ENCODE data around the gene CYP27A1. TPM values are rescaled to one million over a fixed set of nuclear protein-coding genes. Genes with fewer than 3 reads are reported as not detected.

The CYP27A1 gene
- total RNA-seq, 1 donor: 25.0 TPM

GRCh38 chr2:218748741-218749441 is 33.1 kb upstream of the CYP27A1 start:
- Histone ChIP-seq H3K79me2 (ENCODE audit: insufficient read depth, low read length) (no peaks in the 10 kb centered on the region), H3K4me3 (ENCODE audit: insufficient read depth, low read length) (no peak overlapping the region), H3K36me3 (ENCODE audit: insufficient read depth, low read length) (peaks cover 75% of the 10 kb centered on the region)

GRCh38 chr2:218754201-218754600 is 27.7 kb upstream of the CYP27A1 start:
- H3K36me3 ChIP-seq (ENCODE audit: insufficient read depth, low read length): peaks cover 59% of the 10 kb centered on the region
- H3K27ac ChIP-seq (ENCODE audit: low read depth, low read length): no peak overlapping the region
- no peaks in the 10 kb centered on the region for H3K9me3 ChIP-seq (ENCODE audit: low read depth, low read length)
- no peaks in the 10 kb centered on the region for H3K27me3 ChIP-seq (ENCODE audit: insufficient read depth, low read length)
- H2AFZ ChIP-seq (ENCODE audit: low read length): no peak overlapping the region
- no peak for TF ChIP-seq CTCF (IDR thresholded peaks at IDR 0.05; ENCODE audit: extremely low read depth, low read depth, low read length)
- no peak for DNase-seq (ENCODE audit: insufficient read length, low spot score, missing footprints)
- no peaks in the 10 kb centered on the region for H3K4me1 ChIP-seq (ENCODE audit: insufficient read depth, low read length)
- no peaks in the 10 kb centered on the region for H4K20me1 ChIP-seq (ENCODE audit: insufficient read depth, low read length)
- no peak overlapping the region for H3K4me2 ChIP-seq (ENCODE audit: insufficient read depth, low read length)
- no peak overlapping the region for H3K4me3 ChIP-seq (ENCODE audit: insufficient read depth, low read length)
- H3K79me2 ChIP-seq (ENCODE audit: insufficient read depth, low read length): no peaks in the 10 kb centered on the region

More at GRCh38 chr2:218748741-218749441, 33.1 kb upstream of the CYP27A1 start:
- no peak for DNase-seq (ENCODE audit: insufficient read length, low spot score, missing footprints)
- H4K20me1 ChIP-seq (ENCODE audit: insufficient read depth, low read length): no peaks in the 10 kb centered on the region
- no peak overlapping the region for H2AFZ ChIP-seq (ENCODE audit: low read length)
- no peaks in the 10 kb centered on the region for H3K27me3 ChIP-seq (ENCODE audit: insufficient read depth, low read length)
- no peaks in the 10 kb centered on the region for H3K9me3 ChIP-seq (ENCODE audit: low read depth, low read length)
- no peaks in the 10 kb centered on the region for H3K4me1 ChIP-seq (ENCODE audit: insufficient read depth, low read length)
- H3K27ac ChIP-seq (ENCODE audit: low read depth, low read length): no peak overlapping the region
- TF ChIP-seq CTCF (IDR thresholded peaks at IDR 0.05; ENCODE audit: extremely low read depth, low read depth, low read length): no peak
- no peak overlapping the region for H3K4me2 ChIP-seq (ENCODE audit: insufficient read depth, low read length)

GRCh38 chr2:218754781-218755180 is 27.2 kb upstream of the CYP27A1 start:
- Histone ChIP-seq H3K79me2 (ENCODE audit: insufficient read depth, low read length) (no peaks in the 10 kb centered on the region), H3K27me3 (ENCODE audit: insufficient read depth, low read length) (no peaks in the 10 kb centered on the region), H4K20me1 (ENCODE audit: insufficient read depth, low read length) (no peaks in the 10 kb centered on the region), H3K4me2 (ENCODE audit: insufficient read depth, low read length) (no peak overlapping the region), H3K36me3 (ENCODE audit: insufficient read depth, low read length) (peaks cover 55% of the 10 kb centered on the region), H2AFZ (ENCODE audit: low read length) (no peak overlapping the region), H3K27ac (ENCODE audit: low read depth, low read length) (no peak overlapping the region), H3K4me1 (ENCODE audit: insufficient read depth, low read length) (no peaks in the 10 kb centered on the region), H3K9me3 (ENCODE audit: low read depth, low read length) (no peaks in the 10 kb centered on the region), H3K4me3 (ENCODE audit: insufficient read depth, low read length) (no peak overlapping the region)
- no peak for DNase-seq (ENCODE audit: insufficient read length, low spot score, missing footprints)
- no peak for TF ChIP-seq CTCF (IDR thresholded peaks at IDR 0.05; ENCODE audit: extremely low read depth, low read depth, low read length)

- H3K9me3 ChIP-seq (ENCODE audit: low read depth, low read length): no peaks in the 10 kb centered on the region
- H3K4me1 ChIP-seq (ENCODE audit: insufficient read depth, low read length): no peaks in the 10 kb centered on the region
- no peak overlapping the region for H3K27ac ChIP-seq (ENCODE audit: low read depth, low read length)
- no peak for TF ChIP-seq CTCF (IDR thresholded peaks at IDR 0.05; ENCODE audit: extremely low read depth, low read depth, low read length)
- H2AFZ ChIP-seq (ENCODE audit: low read length): no peak overlapping the region
- H3K79me2 ChIP-seq (ENCODE audit: insufficient read depth, low read length): no peaks in the 10 kb centered on the region
- no peak overlapping the region for H3K4me3 ChIP-seq (ENCODE audit: insufficient read depth, low read length)
- H3K36me3 ChIP-seq (ENCODE audit: insufficient read depth, low read length): peaks cover 51% of the 10 kb centered on the region
- DNase-seq (ENCODE audit: insufficient read length, low spot score, missing footprints): no peak
- no peaks in the 10 kb centered on the region for H3K27me3 ChIP-seq (ENCODE audit: insufficient read depth, low read length)
- H4K20me1 ChIP-seq (ENCODE audit: insufficient read depth, low read length): no peaks in the 10 kb centered on the region
- no peak overlapping the region for H3K4me2 ChIP-seq (ENCODE audit: insufficient read depth, low read length)
Observed at GRCh38 chr2:218755198-218755566, 26.8 kb upstream of the CYP27A1 start.

All from osteoblast (primary cell).